ENCODE data around the gene SUPT5H.

Gene SUPT5H

DNA sequence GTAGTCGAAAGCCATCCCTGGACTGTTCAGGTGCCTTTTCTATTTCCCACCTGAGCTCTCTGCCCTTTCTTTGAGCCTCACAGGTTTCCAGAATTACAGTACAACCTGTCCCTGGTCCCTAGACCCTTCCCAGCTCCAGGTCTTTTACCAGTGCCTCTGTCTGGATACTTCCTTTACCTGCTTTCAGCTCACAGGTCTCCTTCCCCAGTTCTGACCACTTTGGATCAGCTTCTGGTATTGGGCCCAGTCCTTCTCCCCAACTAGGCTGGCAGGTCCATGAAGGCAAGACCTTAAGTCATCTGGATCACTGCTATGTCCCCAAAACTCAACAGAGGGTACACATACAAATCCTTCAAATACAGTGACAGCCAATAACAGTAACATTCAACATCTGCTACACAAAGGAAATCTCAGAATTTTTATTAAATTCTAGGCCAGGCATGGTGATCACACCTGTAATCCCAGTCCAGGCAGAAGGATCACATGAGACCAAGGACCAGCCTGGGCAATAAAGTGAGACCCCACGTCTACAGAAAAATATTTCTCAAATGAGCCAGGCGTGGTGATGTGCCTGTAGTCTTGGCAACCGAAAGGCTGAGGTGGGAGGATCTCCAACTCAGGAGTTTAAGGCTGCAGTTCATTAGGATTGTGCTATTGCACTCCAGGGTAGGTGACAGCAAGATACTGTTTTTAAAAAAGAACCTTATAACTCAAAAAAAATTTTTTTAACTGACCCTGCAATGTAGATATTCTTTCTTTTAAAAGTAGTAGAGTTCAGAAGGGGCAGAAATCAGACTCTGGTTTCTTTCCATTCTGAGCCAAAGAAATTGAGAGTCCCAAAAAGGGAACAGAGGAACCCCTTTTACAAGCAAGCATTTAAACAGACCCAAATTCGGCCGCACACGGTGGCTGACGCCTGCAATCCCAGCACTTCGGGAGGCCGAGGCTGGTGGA, 11.0 kb upstream of the SUPT5H start:
- DNase-seq (ENCODE audit: low read depth), result no peak
- peak overlapping the region; percentile 82 for H3K4me3 ChIP-seq (ENCODE audit: control insufficient read depth, low read depth, low read length)
- TF ChIP-seq, protein P1, sequence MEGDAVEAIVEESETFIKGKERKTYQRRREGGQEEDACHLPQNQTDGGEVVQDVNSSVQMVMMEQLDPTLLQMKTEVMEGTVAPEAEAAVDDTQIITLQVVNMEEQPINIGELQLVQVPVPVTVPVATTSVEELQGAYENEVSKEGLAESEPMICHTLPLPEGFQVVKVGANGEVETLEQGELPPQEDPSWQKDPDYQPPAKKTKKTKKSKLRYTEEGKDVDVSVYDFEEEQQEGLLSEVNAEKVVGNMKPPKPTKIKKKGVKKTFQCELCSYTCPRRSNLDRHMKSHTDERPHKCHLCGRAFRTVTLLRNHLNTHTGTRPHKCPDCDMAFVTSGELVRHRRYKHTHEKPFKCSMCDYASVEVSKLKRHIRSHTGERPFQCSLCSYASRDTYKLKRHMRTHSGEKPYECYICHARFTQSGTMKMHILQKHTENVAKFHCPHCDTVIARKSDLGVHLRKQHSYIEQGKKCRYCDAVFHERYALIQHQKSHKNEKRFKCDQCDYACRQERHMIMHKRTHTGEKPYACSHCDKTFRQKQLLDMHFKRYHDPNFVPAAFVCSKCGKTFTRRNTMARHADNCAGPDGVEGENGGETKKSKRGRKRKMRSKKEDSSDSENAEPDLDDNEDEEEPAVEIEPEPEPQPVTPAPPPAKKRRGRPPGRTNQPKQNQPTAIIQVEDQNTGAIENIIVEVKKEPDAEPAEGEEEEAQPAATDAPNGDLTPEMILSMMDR (IDR thresholded peaks at IDR 0.05; ENCODE audit: control insufficient read depth, insufficient read depth, low read depth, low read length, missing control alignments), result no peak

DNA sequence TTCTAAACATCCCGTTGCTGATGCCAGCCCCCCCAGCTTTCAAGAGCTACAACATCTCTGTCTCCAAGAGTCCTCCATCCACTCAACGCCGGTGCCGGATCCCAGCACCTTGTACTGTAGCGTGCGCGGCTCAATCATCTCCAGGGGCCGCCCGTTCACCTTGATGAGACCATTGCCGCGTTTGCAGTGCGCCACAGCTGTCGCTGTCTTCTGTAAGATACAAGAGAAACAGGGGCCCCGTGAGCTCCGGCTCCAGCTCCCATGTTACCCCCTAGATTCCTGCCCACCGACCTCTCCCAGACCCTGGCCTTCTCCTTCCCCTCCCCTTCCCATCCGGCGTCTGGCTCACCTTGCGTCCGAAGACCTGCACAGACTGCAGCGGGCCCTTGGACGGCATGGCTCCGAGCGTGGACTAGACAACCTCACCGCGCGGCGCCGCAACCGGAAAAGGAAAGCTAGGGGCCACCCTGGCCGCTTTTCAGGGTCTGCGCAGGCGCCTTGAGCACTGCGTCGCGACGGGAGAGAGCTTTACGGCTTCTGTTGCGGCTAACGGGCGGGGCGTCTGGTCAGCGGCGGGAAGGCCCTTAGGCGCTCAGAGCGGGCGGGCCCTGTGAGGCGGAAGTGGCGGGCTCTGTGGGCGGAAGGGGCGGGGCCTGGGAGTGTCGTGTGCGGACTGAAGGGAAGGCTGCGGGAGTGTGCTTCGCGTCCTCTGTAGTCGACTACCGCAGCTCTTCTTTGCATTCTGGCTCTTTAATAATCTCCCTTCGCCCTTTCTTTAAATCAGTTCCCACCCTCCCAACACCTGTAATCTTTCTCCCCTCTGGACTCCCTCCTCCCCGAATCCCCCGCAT, 9.7 kb upstream of the SUPT5H start, which contains the start of gene RPS16:
RPS16 (minus strand) TSS at position 451 of the 851 bp plus-strand sequence; CDS start at position 397, 54 bp downstream.
- peak within 1 kb of the TSS; percentile 82 for H3K4me3 ChIP-seq (ENCODE audit: control insufficient read depth, low read depth, low read length)
- TF ChIP-seq, protein P1 (IDR thresholded peaks at IDR 0.05; ENCODE audit: control insufficient read depth, insufficient read depth, low read depth, low read length, missing control alignments), result no peak

DNA sequence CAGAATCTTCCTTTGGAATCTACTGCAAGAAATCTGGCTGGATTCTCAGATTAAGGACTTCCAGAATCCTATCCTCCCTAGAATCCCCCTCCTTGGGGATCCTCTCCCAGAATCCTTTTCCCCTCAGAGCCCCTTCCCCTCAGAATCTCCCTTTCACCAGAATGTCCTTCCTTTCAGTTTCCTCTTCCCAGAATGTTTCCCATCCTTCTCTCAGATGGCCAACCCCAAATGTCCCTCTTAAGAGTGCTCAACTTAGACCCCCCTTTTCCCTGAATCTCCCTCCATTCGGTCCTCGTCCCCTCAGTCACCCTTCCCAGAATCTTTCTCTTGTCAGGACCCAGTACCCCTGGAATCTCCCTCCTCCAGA, 9.0 kb upstream of the SUPT5H start:
- DNase-seq (ENCODE audit: low read depth), result no peak
- H3K4me3 ChIP-seq (ENCODE audit: control insufficient read depth, low read depth, low read length), result peak overlapping the region; percentile 82
- TF ChIP-seq, protein P1 (IDR thresholded peaks at IDR 0.05; ENCODE audit: control insufficient read depth, insufficient read depth, low read depth, low read length, missing control alignments), result no peak

More for the DNA sequence above, 9.7 kb upstream of the SUPT5H start, which contains the start of gene RPS16:
- peak; percentile 84 for DNase-seq (ENCODE audit: low read depth)

DNA sequence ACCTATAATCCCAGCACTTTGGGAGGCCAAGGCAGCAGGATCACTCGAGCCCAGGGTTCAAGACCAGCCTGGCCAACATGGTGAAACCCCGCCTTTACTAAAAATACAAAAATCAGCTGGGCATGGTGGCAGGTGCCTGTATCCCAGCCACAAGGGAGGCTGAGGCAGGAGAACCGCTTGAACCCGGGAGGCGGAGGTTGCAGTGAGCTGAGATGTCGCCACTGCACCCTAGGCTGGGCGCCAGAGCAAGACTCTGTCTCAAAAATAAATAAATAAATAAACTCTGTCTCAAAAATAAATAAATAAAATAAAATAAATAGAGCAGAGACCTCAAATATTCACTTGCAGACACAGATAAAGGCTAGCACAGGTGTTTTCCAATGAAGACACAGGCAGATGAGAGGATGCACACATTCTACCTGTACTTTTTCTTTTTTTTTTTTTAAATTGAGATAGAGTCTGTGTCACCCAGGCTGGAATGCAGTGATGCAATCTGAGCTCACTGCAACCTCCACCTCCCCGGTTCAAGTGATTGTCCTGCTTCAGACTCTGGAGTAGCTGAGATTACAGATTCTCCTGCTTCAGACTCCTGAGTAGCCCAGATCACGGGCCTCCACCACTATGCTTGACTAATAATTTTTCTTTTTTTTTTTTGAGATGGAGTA, 7.0 kb upstream of the SUPT5H start:
- TF ChIP-seq, protein P1 (IDR thresholded peaks at IDR 0.05; ENCODE audit: control insufficient read depth, insufficient read depth, low read depth, low read length, missing control alignments), result no peak
- no peak overlapping the region for H3K4me3 ChIP-seq (ENCODE audit: control insufficient read depth, low read depth, low read length)
- no peak for DNase-seq (ENCODE audit: low read depth)

DNA sequence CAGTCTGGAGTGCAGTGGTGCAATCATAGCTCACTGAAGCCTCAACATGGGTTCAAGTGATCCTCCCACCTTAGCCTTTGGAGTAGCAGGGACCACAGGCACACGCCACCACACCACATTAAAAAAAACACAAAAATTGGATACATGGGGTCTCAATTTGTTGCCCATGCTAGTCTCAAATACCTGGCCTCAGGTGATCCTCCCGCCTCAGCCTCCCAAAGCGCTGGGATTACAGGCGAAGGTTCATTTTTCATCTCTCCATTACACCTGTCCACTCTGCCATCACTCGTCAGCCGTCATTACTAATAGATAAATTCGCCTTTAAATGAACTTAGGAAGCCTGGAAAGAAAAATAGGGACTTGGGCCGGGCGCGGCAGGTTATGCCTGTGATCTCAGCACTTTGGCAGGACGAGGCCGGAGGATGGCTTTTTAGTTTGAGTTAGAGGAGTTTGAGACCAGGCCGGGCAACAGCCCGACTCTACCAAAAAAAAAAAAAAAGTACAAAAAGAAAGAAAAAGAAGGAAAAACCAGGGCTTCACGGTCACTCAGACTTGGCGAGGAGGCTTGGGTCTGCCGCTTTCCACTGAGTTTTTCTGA, 685 bp upstream of the SUPT5H start:
- peak overlapping the region; percentile 93 for H3K4me3 ChIP-seq (ENCODE audit: control insufficient read depth, low read depth, low read length)
- TF ChIP-seq, protein P1 (IDR thresholded peaks at IDR 0.05; ENCODE audit: control insufficient read depth, insufficient read depth, low read depth, low read length, missing control alignments), result no peak
- no peak for DNase-seq (ENCODE audit: low read depth)
